Measurements from ENCODE around the gene OCA2. TPM values are rescaled to one million over a fixed set of nuclear protein-coding genes. Genes with fewer than 3 reads are reported as not detected.

The OCA2 gene
- total and polyA plus RNA-seq, 2 of the 13 experiments (the other 11 are each of a cell fraction or from before 2014, with no cell fraction given), result 0.02 to 0.05 TPM

- TF ChIP-seq MEIS2 (CRISPR knock-in tag; IDR thresholded peaks at IDR 0.05) (0 out of 2 replicates have a peak, but pooled peaks have one; percentile 39), HOXA5 (CRISPR knock-in tag; IDR thresholded peaks at IDR 0.05) (no peak), ZSCAN20 (CRISPR knock-in tag; IDR thresholded peaks at IDR 0.05; ENCODE audit: borderline replicate concordance) (no peak), SATB2 (CRISPR knock-in tag; IDR thresholded peaks at IDR 0.05) (0 out of 2 replicates have a peak, but pooled peaks have one; percentile 30), ATF7-NPFF (CRISPR knock-in tag; IDR thresholded peaks at IDR 0.05; ENCODE audit: low read depth) (no peak), SNAPC2 (CRISPR knock-in tag; IDR thresholded peaks at IDR 0.05) (no peak), FOSL1 (CRISPR knock-in tag; IDR thresholded peaks at IDR 0.05; ENCODE audit: borderline replicate concordance) (no peak), GTF3A (CRISPR knock-in tag; conservative IDR thresholded peaks at IDR 0.05) (no peak), TEAD3 (CRISPR knock-in tag; optimal IDR thresholded peaks at IDR 0.05; ENCODE audit: borderline replicate concordance) (peak; percentile 75), HOXA7 (CRISPR knock-in tag; IDR thresholded peaks at IDR 0.05) (no peak), ZNF564 (CRISPR knock-in tag; IDR thresholded peaks at IDR 0.05) (0 out of 2 replicates have a peak, but pooled peaks have one; percentile 25), ZNF280B (CRISPR knock-in tag; IDR thresholded peaks at IDR 0.05; ENCODE audit: borderline replicate concordance) (no peak), ZNF180 (CRISPR knock-in tag; IDR thresholded peaks at IDR 0.05; ENCODE audit: borderline replicate concordance, low read depth) (no peak), ZNF607 (CRISPR knock-in tag; IDR thresholded peaks at IDR 0.05; ENCODE audit: borderline replicate concordance) (no peak), ZNF652 (CRISPR knock-in tag; IDR thresholded peaks at IDR 0.05; ENCODE audit: borderline replicate concordance, low read depth) (no peak), RFXAP (CRISPR knock-in tag; IDR thresholded peaks at IDR 0.05; ENCODE audit: borderline replicate concordance) (no peak), ZNF567 (CRISPR knock-in tag; IDR thresholded peaks at IDR 0.05; ENCODE audit: borderline replicate concordance) (no peak), SRSF1 (optimal IDR thresholded peaks at IDR 0.05; ENCODE audit: low read depth, low read length) (no peak), ZNF329 (CRISPR knock-in tag; IDR thresholded peaks at IDR 0.05; ENCODE audit: low read depth) (no peak), NR2F1 (CRISPR knock-in tag; IDR thresholded peaks at IDR 0.05) (peak; percentile 83 to 87), FOXA3 (CRISPR knock-in tag; IDR thresholded peaks at IDR 0.05) (0 out of 2 replicates have a peak, but pooled peaks have one; percentile 25), KDM6A (CRISPR knock-in tag; IDR thresholded peaks at IDR 0.05; ENCODE audit: low read depth) (0 out of 2 replicates have a peak, but pooled peaks have one; percentile 17)
- TF ChIP-seq, protein P1, sequence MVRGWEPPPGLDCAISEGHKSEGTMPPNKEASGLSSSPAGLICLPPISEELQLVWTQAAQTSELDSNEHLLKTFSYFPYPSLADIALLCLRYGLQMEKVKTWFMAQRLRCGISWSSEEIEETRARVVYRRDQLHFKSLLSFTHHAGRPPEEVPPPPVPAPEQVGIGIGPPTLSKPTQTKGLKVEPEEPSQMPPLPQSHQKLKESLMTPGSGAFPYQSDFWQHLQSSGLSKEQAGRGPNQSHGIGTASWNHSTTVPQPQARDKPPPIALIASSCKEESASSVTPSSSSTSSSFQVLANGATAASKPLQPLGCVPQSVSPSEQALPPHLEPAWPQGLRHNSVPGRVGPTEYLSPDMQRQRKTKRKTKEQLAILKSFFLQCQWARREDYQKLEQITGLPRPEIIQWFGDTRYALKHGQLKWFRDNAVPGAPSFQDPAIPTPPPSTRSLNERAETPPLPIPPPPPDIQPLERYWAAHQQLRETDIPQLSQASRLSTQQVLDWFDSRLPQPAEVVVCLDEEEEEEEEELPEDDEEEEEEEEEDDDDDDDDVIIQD (CRISPR knock-in tag; IDR thresholded peaks at IDR 0.05; ENCODE audit: low read depth), result 0 out of 2 replicates have a peak, but pooled peaks have one; percentile 36
- TF ChIP-seq, protein P2, sequence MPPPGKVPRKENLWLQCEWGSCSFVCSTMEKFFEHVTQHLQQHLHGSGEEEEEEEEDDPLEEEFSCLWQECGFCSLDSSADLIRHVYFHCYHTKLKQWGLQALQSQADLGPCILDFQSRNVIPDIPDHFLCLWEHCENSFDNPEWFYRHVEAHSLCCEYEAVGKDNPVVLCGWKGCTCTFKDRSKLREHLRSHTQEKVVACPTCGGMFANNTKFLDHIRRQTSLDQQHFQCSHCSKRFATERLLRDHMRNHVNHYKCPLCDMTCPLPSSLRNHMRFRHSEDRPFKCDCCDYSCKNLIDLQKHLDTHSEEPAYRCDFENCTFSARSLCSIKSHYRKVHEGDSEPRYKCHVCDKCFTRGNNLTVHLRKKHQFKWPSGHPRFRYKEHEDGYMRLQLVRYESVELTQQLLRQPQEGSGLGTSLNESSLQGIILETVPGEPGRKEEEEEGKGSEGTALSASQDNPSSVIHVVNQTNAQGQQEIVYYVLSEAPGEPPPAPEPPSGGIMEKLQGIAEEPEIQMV (CRISPR knock-in tag; IDR thresholded peaks at IDR 0.05; ENCODE audit: low read depth), result no peak
- TF ChIP-seq, protein P3, sequence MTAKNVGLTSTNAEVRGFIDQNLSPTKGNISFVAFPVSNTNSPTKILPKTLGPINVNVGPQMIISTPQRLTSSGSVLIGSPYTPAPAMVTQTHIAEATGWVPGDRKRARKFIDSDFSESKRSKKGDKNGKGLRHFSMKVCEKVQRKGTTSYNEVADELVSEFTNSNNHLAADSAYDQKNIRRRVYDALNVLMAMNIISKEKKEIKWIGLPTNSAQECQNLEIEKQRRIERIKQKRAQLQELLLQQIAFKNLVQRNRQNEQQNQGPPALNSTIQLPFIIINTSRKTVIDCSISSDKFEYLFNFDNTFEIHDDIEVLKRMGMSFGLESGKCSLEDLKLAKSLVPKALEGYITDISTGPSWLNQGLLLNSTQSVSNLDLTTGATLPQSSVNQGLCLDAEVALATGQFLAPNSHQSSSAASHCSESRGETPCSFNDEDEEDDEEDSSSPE (CRISPR knock-in tag; IDR thresholded peaks at IDR 0.05), result peak; percentile 77
Measured at GRCh38 chr15:28082891-28083684, 16.0 kb downstream of the OCA2 start (continued).

Data from HepG2 (cell line).